Measurements from ENCODE around the gene CALN1.
"Not testable (repeated sequence)": the region's sequence is repeated elsewhere in the genome, so short reads cannot be mapped to it uniquely, and the experiment has no call there.

CALN1 gene

DNA sequence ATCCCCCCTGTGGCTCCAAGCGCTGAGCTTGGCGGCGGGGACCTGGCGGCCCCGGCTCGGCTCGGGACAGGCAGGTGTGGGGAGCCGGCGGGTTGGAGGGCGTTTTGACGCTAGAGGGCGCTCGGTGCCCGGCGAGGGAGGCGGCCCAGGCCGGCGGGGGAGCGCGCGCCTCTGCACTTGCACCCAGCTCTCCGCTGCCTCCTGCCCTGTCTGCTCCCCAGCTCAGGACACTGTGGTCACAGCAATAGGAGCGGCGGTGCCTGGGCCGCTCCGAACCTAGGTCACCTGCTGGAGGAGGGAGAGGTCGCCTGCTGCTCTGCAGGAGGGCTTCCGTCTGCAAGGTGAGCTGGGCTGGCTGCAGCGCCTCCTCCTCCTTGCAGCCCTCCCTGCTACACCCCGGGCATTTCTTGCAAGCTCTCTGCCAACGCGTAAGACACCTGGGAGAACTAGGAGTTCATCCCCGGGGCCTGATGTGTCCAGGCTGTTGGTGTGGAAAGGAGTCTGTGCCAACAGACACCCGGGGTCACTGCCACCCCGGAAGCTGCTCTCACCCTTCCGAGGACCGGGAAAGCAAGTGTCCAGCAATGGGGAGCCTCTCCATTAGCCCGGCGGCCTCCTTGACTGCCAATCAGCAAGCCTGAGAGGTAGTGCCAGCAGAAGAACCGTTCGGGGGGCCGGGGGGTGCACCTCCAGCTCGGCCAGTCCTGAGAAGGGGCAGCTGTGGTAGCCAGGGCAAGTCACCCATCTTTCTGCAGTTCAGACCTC is 659.8 kb downstream of the CALN1 start:
- H3K4me3 ChIP-seq (ENCODE audit: low read length), result no peak overlapping the region
- DNase-seq (ENCODE audit: low read depth), result peak; percentile 14
- TF ChIP-seq, protein P1, sequence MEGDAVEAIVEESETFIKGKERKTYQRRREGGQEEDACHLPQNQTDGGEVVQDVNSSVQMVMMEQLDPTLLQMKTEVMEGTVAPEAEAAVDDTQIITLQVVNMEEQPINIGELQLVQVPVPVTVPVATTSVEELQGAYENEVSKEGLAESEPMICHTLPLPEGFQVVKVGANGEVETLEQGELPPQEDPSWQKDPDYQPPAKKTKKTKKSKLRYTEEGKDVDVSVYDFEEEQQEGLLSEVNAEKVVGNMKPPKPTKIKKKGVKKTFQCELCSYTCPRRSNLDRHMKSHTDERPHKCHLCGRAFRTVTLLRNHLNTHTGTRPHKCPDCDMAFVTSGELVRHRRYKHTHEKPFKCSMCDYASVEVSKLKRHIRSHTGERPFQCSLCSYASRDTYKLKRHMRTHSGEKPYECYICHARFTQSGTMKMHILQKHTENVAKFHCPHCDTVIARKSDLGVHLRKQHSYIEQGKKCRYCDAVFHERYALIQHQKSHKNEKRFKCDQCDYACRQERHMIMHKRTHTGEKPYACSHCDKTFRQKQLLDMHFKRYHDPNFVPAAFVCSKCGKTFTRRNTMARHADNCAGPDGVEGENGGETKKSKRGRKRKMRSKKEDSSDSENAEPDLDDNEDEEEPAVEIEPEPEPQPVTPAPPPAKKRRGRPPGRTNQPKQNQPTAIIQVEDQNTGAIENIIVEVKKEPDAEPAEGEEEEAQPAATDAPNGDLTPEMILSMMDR (IDR thresholded peaks at IDR 0.05; ENCODE audit: insufficient read depth, low read depth, low read length, missing control alignments), result peak; percentile 6

DNA sequence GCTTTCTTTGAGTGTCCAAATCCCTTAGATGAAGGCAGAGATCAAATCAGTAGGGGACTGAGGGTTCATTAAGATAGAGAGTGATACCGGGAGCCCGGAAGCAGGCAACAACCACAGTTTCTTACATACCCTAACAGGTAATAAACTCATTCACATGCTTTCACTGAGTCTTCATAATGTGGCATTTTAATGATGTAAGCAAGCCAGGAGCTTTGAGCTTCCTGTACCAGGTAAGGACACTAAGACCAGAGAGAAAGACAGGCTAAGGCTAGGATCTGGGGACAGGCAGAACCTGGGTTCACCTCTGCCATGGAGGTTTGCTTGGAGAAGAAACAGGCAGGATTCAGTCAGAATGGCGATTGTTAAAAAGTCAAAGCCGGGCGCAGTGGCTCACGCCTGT is 661.8 kb downstream of the CALN1 start:
- H3K4me3 ChIP-seq (ENCODE audit: low read length), result no peak overlapping the region
- TF ChIP-seq, protein P1 (IDR thresholded peaks at IDR 0.05; ENCODE audit: insufficient read depth, low read depth, low read length, missing control alignments), result no peak
- no peak for DNase-seq (ENCODE audit: low read depth)

DNA sequence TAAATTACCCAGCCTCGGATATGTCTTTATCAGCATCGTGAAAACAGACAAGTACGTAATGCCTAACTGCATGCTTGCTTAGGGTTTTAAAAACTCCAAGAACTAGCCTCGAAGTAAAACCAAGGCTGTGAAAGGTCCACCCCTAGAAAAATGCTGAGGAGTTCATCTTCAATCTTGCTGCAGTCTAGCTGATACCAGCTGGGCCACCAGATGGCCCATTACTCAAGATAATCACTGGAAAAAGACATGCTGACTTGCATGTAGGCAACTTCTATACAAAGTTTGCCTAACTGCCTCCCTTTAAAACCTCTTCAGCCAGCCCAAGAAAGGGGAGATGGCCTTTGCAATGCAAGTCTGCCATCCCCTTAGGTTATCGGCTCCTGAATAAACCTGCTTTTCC is 666.1 kb downstream of the CALN1 start:
- TF ChIP-seq, protein P1 (IDR thresholded peaks at IDR 0.05; ENCODE audit: insufficient read depth, low read depth, low read length, missing control alignments), result no peak
- DNase-seq (ENCODE audit: low read depth), result no peak
- H3K4me3 ChIP-seq (ENCODE audit: low read length), result no peak overlapping the region

DNA sequence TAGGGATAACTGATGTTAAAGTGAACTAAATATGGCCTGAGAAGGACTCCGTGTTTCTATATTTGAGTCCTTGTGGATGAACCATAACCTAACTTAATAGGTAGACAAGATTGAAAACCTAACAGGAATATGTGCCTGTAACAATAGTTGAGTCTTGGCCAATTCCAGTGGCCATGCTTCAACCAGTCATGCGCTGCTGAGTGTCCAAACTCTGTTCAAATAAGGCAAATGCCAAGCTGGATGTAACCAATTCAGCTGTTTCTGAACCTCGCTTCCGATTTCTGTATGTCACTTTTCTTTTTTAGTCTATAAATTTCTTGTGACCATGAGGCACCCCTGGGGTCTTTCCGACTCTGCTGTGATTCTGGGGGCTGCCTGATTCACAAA is 672.0 kb downstream of the CALN1 start:
- DNase-seq (ENCODE audit: low read depth), result no peak
- H3K4me3 ChIP-seq (ENCODE audit: low read length), result no peak overlapping the region
- TF ChIP-seq, protein P1 (IDR thresholded peaks at IDR 0.05; ENCODE audit: insufficient read depth, low read depth, low read length, missing control alignments), result no peak

DNA sequence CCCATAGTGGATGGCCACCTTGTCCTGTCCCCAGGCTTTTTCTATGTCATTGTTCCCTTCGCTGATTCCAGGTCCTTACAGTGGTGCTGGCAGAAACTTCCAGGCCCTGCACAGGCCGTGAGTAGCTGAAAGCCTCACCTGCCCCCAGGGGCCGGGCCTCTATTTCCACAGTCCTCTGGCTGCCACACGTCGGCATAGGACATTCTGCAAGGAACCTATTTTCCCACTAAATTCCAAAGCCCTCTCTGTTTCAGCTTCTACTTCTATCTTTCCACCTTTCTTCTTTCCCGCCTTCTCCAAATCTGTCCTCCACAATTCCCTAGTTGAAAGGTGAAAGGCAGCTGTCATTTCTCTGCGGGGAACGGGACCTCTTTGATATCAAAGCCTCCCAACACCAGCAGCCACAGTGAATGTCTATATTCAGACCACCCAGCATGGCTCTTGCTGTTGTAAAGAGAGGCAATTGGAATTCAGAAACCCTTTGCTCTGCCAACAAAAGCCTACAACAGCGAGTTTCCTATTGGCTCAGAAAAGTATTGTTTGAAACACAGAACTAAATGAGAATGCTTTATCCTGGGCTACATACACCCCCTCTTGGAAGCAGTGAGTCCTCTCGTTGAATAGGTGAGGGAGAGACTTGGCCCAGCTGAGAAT is 672.5 kb downstream of the CALN1 start:
- TF ChIP-seq, protein P1 (IDR thresholded peaks at IDR 0.05; ENCODE audit: insufficient read depth, low read depth, low read length, missing control alignments), result no peak
- DNase-seq (ENCODE audit: low read depth), result no peak
- no peak overlapping the region for H3K4me3 ChIP-seq (ENCODE audit: low read length)

DNA sequence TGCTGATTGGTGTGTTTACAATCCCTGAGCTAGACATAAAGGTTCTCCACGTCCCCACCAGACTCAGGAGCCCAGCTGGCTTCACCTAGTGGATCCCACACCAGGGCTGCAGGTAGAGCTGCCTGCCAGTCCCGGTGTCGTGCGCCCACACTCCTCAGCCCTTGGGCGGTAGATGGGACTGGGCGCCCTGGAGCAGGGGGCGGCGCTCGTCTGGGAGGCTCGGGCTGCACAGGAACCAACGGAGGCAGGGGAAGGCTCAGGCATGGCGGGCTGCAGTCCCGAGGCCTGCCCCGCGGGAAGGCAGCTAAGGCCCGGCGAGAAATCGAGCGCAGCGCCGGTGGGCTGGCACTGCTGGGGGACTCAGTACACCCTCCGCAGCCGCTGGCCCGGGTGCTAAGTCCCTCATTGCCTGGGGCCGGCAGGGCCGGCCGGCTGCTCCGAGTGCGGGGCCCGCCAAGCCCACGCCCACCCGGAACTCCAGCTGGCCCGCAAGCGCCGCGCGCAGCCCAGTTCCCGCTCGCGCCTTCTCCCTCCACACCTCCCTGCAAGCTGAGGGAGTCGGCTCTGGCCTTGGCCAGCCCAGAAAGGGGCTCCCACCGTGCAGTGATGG is 674.1 kb downstream of the CALN1 start:
- not testable (repeated sequence) for H3K4me3 ChIP-seq (ENCODE audit: low read length); DNase-seq (ENCODE audit: low read depth)

DNA sequence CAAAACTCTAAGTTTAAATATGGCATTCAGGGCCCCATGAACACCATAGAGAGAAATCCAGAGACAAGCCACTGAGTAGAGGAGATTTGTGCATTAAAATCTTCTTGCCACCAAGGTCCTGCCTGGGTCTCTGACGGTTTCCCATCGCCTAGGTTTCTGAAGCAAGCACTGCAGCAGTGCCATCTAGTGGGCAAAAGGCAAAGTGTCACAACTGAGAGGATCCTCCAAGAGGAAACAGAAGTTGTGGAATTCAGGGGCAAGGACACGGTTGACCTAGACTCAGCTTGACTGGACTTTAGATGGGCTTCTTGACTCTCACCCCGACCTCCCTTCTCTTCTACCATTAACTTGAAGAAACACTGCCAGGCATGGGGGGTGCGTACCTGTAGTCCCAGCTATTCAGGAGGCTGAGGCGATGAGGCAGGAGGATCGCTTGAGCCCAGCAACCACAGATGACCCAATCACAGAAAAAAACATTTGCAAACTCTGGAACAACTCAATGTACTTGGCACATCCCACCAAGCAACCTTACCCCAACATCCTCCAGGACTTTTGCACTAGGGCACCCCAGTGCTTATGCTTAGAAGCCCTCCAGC is 676.1 kb downstream of the CALN1 start:
- H3K4me3 ChIP-seq (ENCODE audit: low read length), result no peak overlapping the region
- TF ChIP-seq, protein P1 (IDR thresholded peaks at IDR 0.05; ENCODE audit: insufficient read depth, low read depth, low read length, missing control alignments), result peak; percentile 77
- DNase-seq (ENCODE audit: low read depth), result peak; percentile 50
